ENCODE data around the gene NPL.

Gene NPL

GRCh38 chr1:182847105-182847504 is 57.5 kb downstream of the NPL start:
- Histone ChIP-seq H3K27me3 (replicated peaks; ENCODE audit: control insufficient read depth, insufficient read depth, low read length) (no peaks in the 10 kb centered on the region), H3K36me3 (ENCODE audit: control insufficient read depth, insufficient read depth, low read length) (peaks cover 14% of the 10 kb centered on the region), H3K4me3 (replicated peaks; ENCODE audit: low read depth, low read length) (no peak overlapping the region)
- no peak for DNase-seq (ENCODE audit: extremely low read depth, insufficient read length)
- no peak for TF ChIP-seq CTCF (IDR thresholded peaks at IDR 0.05; ENCODE audit: insufficient read depth, low read length, poor library complexity, severe bottlenecking)

GRCh38 chr1:182848736-182849135 is 59.2 kb downstream of the NPL start:
- Histone ChIP-seq H3K36me3 (ENCODE audit: control insufficient read depth, insufficient read depth, low read length) (peaks cover 12% of the 10 kb centered on the region), H3K27me3 (replicated peaks; ENCODE audit: control insufficient read depth, insufficient read depth, low read length) (no peaks in the 10 kb centered on the region), H3K4me3 (replicated peaks; ENCODE audit: low read depth, low read length) (no peak overlapping the region)
- DNase-seq (ENCODE audit: extremely low read depth, insufficient read length): no peak
- TF ChIP-seq CTCF (IDR thresholded peaks at IDR 0.05; ENCODE audit: insufficient read depth, low read length, poor library complexity, severe bottlenecking): no peak

- TF ChIP-seq CTCF (IDR thresholded peaks at IDR 0.05; ENCODE audit: insufficient read depth, low read length, poor library complexity, severe bottlenecking): no peak
- Histone ChIP-seq H3K36me3 (ENCODE audit: control insufficient read depth, insufficient read depth, low read length) (peaks cover 12% of the 10 kb centered on the region), H3K4me3 (replicated peaks; ENCODE audit: low read depth, low read length) (no peak overlapping the region), H3K27me3 (replicated peaks; ENCODE audit: control insufficient read depth, insufficient read depth, low read length) (no peaks in the 10 kb centered on the region)
- DNase-seq (ENCODE audit: extremely low read depth, insufficient read length): no peak
Observed at GRCh38 chr1:182850319-182850718, 60.7 kb downstream of the NPL start.

- DNase-seq (ENCODE audit: extremely low read depth, insufficient read length): no peak
- TF ChIP-seq CTCF (IDR thresholded peaks at IDR 0.05; ENCODE audit: insufficient read depth, low read length, poor library complexity, severe bottlenecking): no peak
- no peaks in the 10 kb centered on the region for H3K27me3 ChIP-seq (replicated peaks; ENCODE audit: control insufficient read depth, insufficient read depth, low read length)
- peaks cover 15% of the 10 kb centered on the region for H3K36me3 ChIP-seq (ENCODE audit: control insufficient read depth, insufficient read depth, low read length)
- H3K4me3 ChIP-seq (replicated peaks; ENCODE audit: low read depth, low read length): no peak overlapping the region
Observed at GRCh38 chr1:182851825-182852224, 62.3 kb downstream of the NPL start.

GRCh38 chr1:182855911-182856310 is 66.3 kb downstream of the NPL start:
- Histone ChIP-seq H3K36me3 (ENCODE audit: control insufficient read depth, insufficient read depth, low read length) (peaks cover 18% of the 10 kb centered on the region), H3K27me3 (replicated peaks; ENCODE audit: control insufficient read depth, insufficient read depth, low read length) (no peaks in the 10 kb centered on the region), H3K4me3 (replicated peaks; ENCODE audit: low read depth, low read length) (no peak overlapping the region)
- no peak for DNase-seq (ENCODE audit: extremely low read depth, insufficient read length)
- TF ChIP-seq CTCF (IDR thresholded peaks at IDR 0.05; ENCODE audit: insufficient read depth, low read length, poor library complexity, severe bottlenecking): no peak

GRCh38 chr1:182857212-182857611 is 67.6 kb downstream of the NPL start:
- no peak for DNase-seq (ENCODE audit: extremely low read depth, insufficient read length)
- no peaks in the 10 kb centered on the region for H3K27me3 ChIP-seq (replicated peaks; ENCODE audit: control insufficient read depth, insufficient read depth, low read length)
- H3K4me3 ChIP-seq (replicated peaks; ENCODE audit: low read depth, low read length): no peak overlapping the region
- peaks cover 19% of the 10 kb centered on the region for H3K36me3 ChIP-seq (ENCODE audit: control insufficient read depth, insufficient read depth, low read length)
- TF ChIP-seq CTCF (IDR thresholded peaks at IDR 0.05; ENCODE audit: insufficient read depth, low read length, poor library complexity, severe bottlenecking): no peak

Measured in GM06990 (cell line).